NCI-H510A treated with DMSO at 0.1 percent for 48 hours (cell line): ENCODE measurements around the gene CACNA1C.

ENCODE experiments used
- DNase-seq: peaks from one replicate; lab custom pipeline; 2025; lab: John Stamatoyannopoulos, UW

The CACNA1C gene

GRCh38 chr12:2140858-2141519 is 88.2 kb downstream of the CACNA1C start:
- no peak for DNase-seq

- DNase-seq = no peak
Observed at GRCh38 chr12:2142068-2142467, 89.3 kb downstream of the CACNA1C start.

- DNase-seq = no peak
Observed at GRCh38 chr12:2144951-2145350, 92.2 kb downstream of the CACNA1C start.

- no peak for DNase-seq
Observed at GRCh38 chr12:2145433-2145998, 92.7 kb downstream of the CACNA1C start.

- no peak for DNase-seq
Observed at GRCh38 chr12:2147335-2147734, 94.5 kb downstream of the CACNA1C start.

GRCh38 chr12:2149091-2149490 is 96.3 kb downstream of the CACNA1C start:
- no peak for DNase-seq

GRCh38 chr12:2150833-2151232 is 98.0 kb downstream of the CACNA1C start:
- no peak for DNase-seq

- no peak for DNase-seq
Observed at GRCh38 chr12:2151391-2151790, 98.6 kb downstream of the CACNA1C start.

GRCh38 chr12:2152134-2152533 is 99.3 kb downstream of the CACNA1C start:
- DNase-seq = no peak

- no peak for DNase-seq
Observed at GRCh38 chr12:2154050-2154449, 101.3 kb downstream of the CACNA1C start.

GRCh38 chr12:2154521-2154920 is 101.7 kb downstream of the CACNA1C start:
- no peak for DNase-seq

- DNase-seq = no peak
Observed at GRCh38 chr12:2156333-2156732, 103.5 kb downstream of the CACNA1C start.

GRCh38 chr12:2160043-2160442 is 107.3 kb downstream of the CACNA1C start:
- DNase-seq = peak; percentile 27

GRCh38 chr12:2161473-2161872 is 108.7 kb downstream of the CACNA1C start:
- no peak for DNase-seq

GRCh38 chr12:2163177-2163941 is 110.6 kb downstream of the CACNA1C start:
- no peak for DNase-seq

- no peak for DNase-seq
Observed at GRCh38 chr12:2165021-2165420, 112.2 kb downstream of the CACNA1C start.

- DNase-seq = no peak
Observed at GRCh38 chr12:2165927-2166326, 113.1 kb downstream of the CACNA1C start.

- no peak for DNase-seq
Observed at GRCh38 chr12:2166696-2167095, 113.9 kb downstream of the CACNA1C start.

GRCh38 chr12:2167231-2167630 is 114.4 kb downstream of the CACNA1C start:
- DNase-seq = no peak

- no peak for DNase-seq
Observed at GRCh38 chr12:2168808-2169207, 116.0 kb downstream of the CACNA1C start.

- no peak for DNase-seq
Observed at GRCh38 chr12:2169489-2169888, 116.7 kb downstream of the CACNA1C start.

- DNase-seq = no peak
Observed at GRCh38 chr12:2169940-2170339, 117.2 kb downstream of the CACNA1C start.

- no peak for DNase-seq
Observed at GRCh38 chr12:2170376-2170775, 117.6 kb downstream of the CACNA1C start.
